Subcutaneous adipose tissue (tissue), 4 donors: ENCODE data around the gene PDE8A. TPM values are rescaled to one million over a fixed set of nuclear protein-coding genes. Genes with fewer than 3 reads are reported as not detected.

Experiments used
- total RNA-seq, 4 donors: library from RNA; depleted of rRNA; stranded (reverse); fragments of >200 nt; gene quantifications; one replicate each; pipeline ENCODE4 v1.1.0, GENCODE V29; 2016
- TF ChIP-seq, protein P1 (sequence below): fragments of 450-650 bp; IDR thresholded peaks from one replicate; pipeline ENCODE4 v1.5.1; 2016; ENCODE audit warnings: low read depth, mild to moderate bottlenecking, control low read depth, antibody characterized with exemption, moderate library complexity

The PDE8A gene
- total RNA-seq, 4 donors from 2014 or later = 55.3 to 129 (median 99.3) TPM

DNA sequence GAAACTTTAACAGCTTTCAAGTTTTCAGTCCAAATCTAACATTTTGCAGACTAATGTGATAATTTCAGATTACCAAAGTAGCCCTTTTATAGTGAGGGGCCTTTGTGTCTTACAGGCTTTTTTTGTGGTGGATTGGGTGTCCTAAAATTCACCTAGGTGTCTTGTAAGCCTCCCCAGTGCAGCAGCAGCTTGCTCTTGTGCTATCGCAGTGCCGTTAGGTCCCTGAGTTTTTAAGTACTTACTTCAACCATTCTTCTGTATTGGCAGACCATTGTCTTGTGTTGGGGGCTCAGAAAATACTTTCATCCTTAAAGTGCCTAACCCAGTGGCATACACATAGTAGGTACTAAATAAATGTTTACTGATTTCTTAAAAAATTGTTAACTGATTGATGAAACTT lies 2.1 kb downstream of the PDE8A start:
- TF ChIP-seq, protein P1, sequence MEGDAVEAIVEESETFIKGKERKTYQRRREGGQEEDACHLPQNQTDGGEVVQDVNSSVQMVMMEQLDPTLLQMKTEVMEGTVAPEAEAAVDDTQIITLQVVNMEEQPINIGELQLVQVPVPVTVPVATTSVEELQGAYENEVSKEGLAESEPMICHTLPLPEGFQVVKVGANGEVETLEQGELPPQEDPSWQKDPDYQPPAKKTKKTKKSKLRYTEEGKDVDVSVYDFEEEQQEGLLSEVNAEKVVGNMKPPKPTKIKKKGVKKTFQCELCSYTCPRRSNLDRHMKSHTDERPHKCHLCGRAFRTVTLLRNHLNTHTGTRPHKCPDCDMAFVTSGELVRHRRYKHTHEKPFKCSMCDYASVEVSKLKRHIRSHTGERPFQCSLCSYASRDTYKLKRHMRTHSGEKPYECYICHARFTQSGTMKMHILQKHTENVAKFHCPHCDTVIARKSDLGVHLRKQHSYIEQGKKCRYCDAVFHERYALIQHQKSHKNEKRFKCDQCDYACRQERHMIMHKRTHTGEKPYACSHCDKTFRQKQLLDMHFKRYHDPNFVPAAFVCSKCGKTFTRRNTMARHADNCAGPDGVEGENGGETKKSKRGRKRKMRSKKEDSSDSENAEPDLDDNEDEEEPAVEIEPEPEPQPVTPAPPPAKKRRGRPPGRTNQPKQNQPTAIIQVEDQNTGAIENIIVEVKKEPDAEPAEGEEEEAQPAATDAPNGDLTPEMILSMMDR = no peak

DNA sequence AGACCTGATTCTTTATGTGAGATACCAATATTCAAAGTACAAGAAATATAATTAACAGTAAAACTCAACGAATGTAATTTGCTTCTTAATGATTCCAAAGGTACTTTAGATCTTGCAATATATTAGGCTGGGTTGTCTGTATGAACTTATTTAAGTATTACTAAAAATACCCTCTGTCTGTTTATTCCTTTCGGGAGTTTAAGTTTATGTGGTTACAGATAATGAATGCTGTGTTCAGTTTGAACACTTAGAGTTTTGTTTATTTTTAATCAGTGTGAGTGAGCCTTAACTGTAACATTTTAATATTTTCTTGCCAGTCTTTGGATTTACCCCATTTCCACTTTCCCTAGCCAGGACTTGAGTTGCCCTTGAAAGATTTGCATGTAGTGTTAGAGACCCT lies 3.5 kb downstream of the PDE8A start:
- TF ChIP-seq, protein P1 = no peak

DNA sequence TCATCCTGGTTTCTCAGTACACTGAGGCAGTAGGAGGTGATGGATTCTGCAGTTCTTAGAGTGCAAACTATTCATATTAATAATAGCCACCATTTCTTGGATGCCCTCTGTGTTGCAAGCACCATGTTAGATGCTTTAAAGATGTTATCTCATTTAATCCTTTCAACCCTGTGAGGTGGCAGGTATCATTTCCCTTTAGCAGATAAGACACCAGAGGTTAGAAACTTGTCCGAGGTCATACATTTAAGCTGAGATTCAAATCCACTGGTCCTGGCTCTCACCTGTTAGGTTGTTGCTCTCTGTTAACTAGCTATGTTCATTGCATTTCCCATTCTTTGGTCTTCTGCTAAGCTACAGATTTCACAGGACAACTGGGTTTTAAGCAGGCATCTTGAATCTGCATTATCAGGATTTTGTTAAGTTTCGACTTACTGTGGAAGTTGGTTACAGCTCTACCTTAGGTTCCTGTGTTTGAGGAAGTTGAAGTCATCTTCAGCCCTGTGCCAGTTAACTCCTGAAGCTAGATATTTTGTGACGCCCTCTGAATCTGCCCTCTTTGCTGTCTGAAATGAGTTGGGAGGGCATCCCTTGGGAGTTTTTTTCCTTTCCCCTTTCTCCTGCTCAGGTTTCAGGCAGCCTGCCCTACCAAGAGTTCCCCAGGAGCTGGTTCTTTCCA lies 6.4 kb downstream of the PDE8A start:
- TF ChIP-seq, protein P1 = no peak

DNA sequence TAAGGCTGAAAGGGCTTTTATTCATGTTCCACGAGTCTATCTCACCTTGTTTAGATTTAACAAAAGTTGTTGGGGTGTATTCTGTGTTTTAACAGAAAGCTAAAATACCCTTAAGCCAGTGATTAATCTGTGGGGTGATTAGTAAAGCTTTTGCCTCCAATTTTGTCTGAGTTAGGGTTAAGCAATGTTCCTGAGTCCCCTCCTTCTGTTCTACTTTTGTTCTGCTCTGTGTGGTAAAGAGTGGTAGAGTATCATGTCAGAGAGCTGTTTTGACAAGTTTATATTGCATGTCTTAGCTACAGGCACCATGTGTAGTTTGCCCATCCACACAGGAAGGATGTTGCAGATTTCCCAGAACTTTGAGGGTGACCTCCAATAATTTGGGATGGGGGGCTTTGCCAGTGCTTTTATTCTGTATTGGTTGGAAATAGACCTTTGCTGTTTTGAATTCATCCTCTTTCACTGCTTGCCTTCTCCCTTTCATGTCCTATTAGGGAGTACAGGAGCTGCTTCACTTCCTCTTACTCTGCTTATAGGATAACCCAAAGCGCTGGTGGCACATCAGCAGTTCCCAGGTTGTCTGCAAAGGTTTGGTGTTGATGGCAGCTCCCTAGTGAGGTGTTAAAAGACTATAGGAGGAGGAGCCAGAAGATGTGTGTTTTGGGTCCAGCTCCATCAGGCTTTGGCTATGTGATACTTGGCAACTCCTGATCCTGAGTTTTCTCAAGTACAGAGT lies 7.4 kb downstream of the PDE8A start:
- TF ChIP-seq, protein P1 = no peak

DNA sequence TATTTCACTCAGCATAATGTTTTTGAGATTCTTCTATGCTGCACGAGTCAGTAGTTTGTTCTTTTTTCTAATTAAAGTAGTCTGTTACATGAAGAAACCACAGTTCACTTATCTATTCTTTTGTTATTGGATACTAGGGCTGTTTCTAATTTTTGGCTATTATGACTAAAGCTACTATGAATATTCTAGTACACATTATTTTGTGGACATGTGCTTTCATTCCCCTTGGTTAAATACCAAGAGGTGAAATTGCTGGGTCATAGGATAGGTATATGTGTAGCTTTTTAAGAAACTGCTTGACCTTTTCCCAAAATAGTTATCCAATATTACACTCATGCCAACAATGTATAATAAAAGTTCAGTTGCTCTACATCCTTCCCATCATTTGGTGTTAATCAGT lies 8.9 kb downstream of the PDE8A start:
- TF ChIP-seq, protein P1 = no peak

DNA sequence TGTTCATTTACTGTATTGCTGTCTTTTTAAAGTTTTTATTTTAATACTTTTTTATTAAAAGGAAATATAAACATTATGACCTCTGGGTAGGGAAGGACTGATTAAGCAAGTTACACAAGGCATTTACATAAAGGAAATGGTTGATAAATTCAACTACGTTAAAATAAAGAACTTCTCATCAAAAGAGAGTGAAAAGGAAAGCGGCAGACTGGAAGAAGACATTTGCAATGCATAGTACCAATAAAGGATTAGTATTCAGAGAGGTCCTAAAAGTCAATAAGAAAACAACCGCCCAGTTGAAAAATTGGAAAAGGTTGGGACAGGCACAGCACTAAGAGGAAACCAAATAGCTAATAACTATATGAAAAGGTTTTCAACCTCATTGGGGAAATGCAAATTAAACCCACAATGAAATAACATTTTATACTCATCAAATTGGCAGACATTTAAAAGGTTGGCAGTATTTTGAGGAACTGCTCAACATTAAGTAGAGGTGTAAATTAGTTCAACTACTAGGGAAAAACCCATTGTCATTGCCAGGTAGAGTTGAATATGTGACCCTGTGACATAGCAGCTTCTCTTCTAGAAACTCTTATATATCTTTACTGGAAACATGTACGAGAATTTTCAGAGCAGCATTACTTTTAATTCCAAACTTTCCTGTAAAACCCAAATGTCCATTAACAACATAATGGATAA lies 9.5 kb downstream of the PDE8A start:
- TF ChIP-seq, protein P1 = no peak

DNA sequence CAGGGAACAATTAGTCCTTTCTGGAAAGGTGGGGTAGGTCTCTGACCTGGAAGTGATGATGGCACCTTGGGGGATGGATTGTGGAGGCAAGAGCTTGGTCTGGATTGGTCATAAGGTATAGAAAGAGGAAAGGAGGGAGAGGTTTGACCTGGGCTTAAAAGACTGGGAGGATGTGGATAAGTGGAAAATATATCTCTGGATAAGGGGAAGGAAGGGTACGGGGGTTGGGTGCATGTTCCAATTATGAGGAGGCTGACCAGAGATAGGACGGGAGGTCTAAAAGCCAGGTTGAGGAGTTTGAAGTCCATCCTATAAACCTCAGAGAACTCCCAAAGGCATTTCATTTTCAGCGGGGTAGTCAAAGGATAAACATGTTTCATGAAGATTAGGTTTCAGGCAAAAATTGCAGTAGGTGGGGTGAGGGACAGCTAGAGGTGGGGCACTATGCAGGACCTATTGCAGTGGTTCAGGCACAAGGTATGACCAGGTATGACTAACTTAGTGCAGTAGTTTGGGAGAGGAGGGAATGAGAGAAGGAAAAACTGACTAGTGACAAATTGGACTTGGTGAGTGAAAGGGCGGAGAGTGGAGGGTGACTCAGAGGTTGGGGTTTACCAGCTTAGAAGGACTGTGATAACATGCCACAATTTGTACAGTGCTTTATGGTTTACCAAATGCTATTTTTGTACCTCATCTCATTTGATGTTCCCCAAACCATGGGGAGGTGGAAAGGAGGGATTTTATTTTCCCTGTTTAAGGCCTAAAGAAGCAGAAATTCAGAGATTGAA lies 10.7 kb downstream of the PDE8A start:
- TF ChIP-seq, protein P1 = no peak
